Endothelial cell of umbilical vein (primary cell): Measurements from ENCODE around the gene BCL7C. TPM values are rescaled to one million over a fixed set of nuclear protein-coding genes. Genes with fewer than 3 reads are reported as not detected.

Experiments used
- BruUV-seq: library from RNA; stranded (reverse); fragments of 400-500 nt; replicated peaks from 2 replicates; lab custom pipeline; 2021; lab: Mats Ljungman, UMichigan
- CTCF ChIA-PET: fragments of 300-600, 350-600 bp; sonication (Branson Sonifier 250); formaldehyde crosslinking; loops from one replicate; lab custom pipeline; 2021; ENCODE audit warnings: antibody characterized with exemption, inconsistent platforms; lab: Charles Lee
- POLR2A ChIA-PET: fragments of 300-600, 350-600 bp; sonication (Branson Sonifier 250); formaldehyde crosslinking; loops from one replicate; lab custom pipeline; 2021; ENCODE audit warnings: antibody characterized with exemption, inconsistent platforms; lab: Charles Lee
- DNase-seq: peaks from one replicate; pipeline ENCODE4 v3.0.0-alpha.2; 2011; ENCODE audit warnings: low read depth, low spot score
- FAIRE-seq: peaks from 2 replicates; lab custom pipeline; 2011; peaks lifted over from hg19 to GRCh38; lab: Jason Lieb, UNC
- H2AFZ ChIP-seq: 2 replicates; pipeline ENCODE4 v1.6.0; 2012; ENCODE audit warnings: low read depth, low read length, control low read depth, inconsistent platforms
- H3K27ac ChIP-seq: 2 replicates; pipeline ENCODE4 v1.5.1; 2011; ENCODE audit warnings: low read depth, mild to moderate bottlenecking, control low read depth, low read length, moderate library complexity; ENCODE audit not compliant: insufficient read depth
- H3K27me3 ChIP-seq, 2 experiments: 2 replicates each; pipeline versions ENCODE4 v1.6.0 to v1.6.1; 2011; ENCODE audit warnings: low read length in 2 of 2, mixed read lengths in 1 of 2; ENCODE audit not compliant: control insufficient read depth in 2 of 2, insufficient read depth in 2 of 2
- H3K36me3 ChIP-seq, 2 experiments: 2 replicates in 1 of 2; 3 replicates in 1 of 2; pipeline ENCODE4 v1.5.1; 2011; ENCODE audit warnings: low read length in 2 of 2, mild to moderate bottlenecking in 1 of 2, moderate library complexity in 1 of 2; ENCODE audit not compliant: control insufficient read depth in 2 of 2, insufficient read depth in 2 of 2; ENCODE audit errors: extremely low read depth in 1 of 2
- H3K4me1 ChIP-seq: 3 replicates; pipeline ENCODE4 v1.5.1; 2011; ENCODE audit warnings: mild to moderate bottlenecking, low read length; ENCODE audit not compliant: control insufficient read depth, insufficient read depth; ENCODE audit errors: extremely low read depth
- H3K4me2 ChIP-seq: 2 replicates; pipeline ENCODE4 v1.6.1; 2011; ENCODE audit warnings: low read length, control low read depth, mixed read lengths; ENCODE audit not compliant: insufficient read depth
- H3K4me3 ChIP-seq, 3 experiments: fragments of 200-600 bp in 1 of 3; sonication (generic), shearing (Covaris generic) in 1 of 3; replicated peaks in 1 of 3; 2 replicates each; pipeline ENCODE4 v1.5.1; 2011 to 2016; ENCODE audit warnings: control low read depth in 3 of 3, low read length in 3 of 3, mild to moderate bottlenecking in 2 of 3, inconsistent platforms in 1 of 3, low read depth in 1 of 3, moderate library complexity in 1 of 3; ENCODE audit not compliant: insufficient read depth in 1 of 3
- H3K79me2 ChIP-seq: 2 replicates; pipeline ENCODE4 v1.6.0; 2012; ENCODE audit warnings: low read length, inconsistent platforms; ENCODE audit not compliant: control insufficient read depth, insufficient read depth
- H3K9ac ChIP-seq: replicated peaks from 2 replicates; pipeline ENCODE3; 2011; ENCODE audit warnings: low read length, control low read depth; ENCODE audit not compliant: insufficient read depth; ENCODE audit errors: extremely low read depth
- H3K9me1 ChIP-seq: replicated peaks from 3 replicates; pipeline ENCODE4 v1.6.0; 2011; ENCODE audit warnings: mild to moderate bottlenecking, low read length; ENCODE audit not compliant: control insufficient read depth, insufficient read depth; ENCODE audit errors: extremely low read depth
- H3K9me3 ChIP-seq: replicated peaks from 2 replicates; pipeline ENCODE4 v1.5.1; 2012; ENCODE audit warnings: low read length, inconsistent platforms; ENCODE audit not compliant: control insufficient read depth, insufficient read depth
- H4K20me1 ChIP-seq: replicated peaks from 2 replicates; pipeline ENCODE3; 2011; ENCODE audit warnings: mild to moderate bottlenecking, low read length; ENCODE audit not compliant: control insufficient read depth, insufficient read depth; ENCODE audit errors: extremely low read depth
- CTCF ChIP-seq, 2 donors: IDR thresholded peaks; 1 replicate in 1 of 2; 2 replicates in 1 of 2; pipeline ENCODE4 v1.5.1; 2011; ENCODE audit warnings: low read length in 2 of 2, mild to moderate bottlenecking in 2 of 2, moderate library complexity in 2 of 2, control low read depth in 1 of 2, inconsistent platforms in 1 of 2, low read depth in 1 of 2; ENCODE audit not compliant: insufficient read depth in 1 of 2; ENCODE audit errors: extremely low read depth in 1 of 2
- EZH2 ChIP-seq: IDR thresholded peaks from 2 replicates; pipeline ENCODE4 v1.6.1; 2012; ENCODE audit warnings: borderline replicate concordance, low read depth, mild to moderate bottlenecking, moderate library complexity, low read length, inconsistent platforms; ENCODE audit not compliant: severe bottlenecking
- FOS ChIP-seq: IDR thresholded peaks from 2 replicates; pipeline ENCODE4 v1.6.1; 2011; ENCODE audit warnings: mild to moderate bottlenecking, low read length, moderate library complexity, borderline replicate concordance; ENCODE audit not compliant: insufficient read depth
- GATA2 ChIP-seq: IDR thresholded peaks from 2 replicates; pipeline ENCODE4 v1.7.0; 2011; ENCODE audit warnings: low read depth, mild to moderate bottlenecking, moderate library complexity, mixed read lengths, low read length; ENCODE audit not compliant: insufficient read length, insufficient read depth
- JUN ChIP-seq: IDR thresholded peaks from 2 replicates; pipeline ENCODE4 v1.6.1; 2011; ENCODE audit warnings: borderline replicate concordance, low read depth; ENCODE audit not compliant: insufficient read length, insufficient read depth
- MAX ChIP-seq: IDR thresholded peaks from 2 replicates; pipeline ENCODE4 v1.6.1; 2011; ENCODE audit not compliant: insufficient read depth, insufficient read length
- MYC ChIP-seq: IDR thresholded peaks from one replicate; pipeline ENCODE4 v1.6.1; 2011; ENCODE audit warnings: mild to moderate bottlenecking, low read depth, low read length
- POLR2A ChIP-seq: IDR thresholded peaks from 2 replicates; pipeline ENCODE4 v1.6.1; 2012; ENCODE audit warnings: low read depth, mild to moderate bottlenecking, control low read depth, low read length
- POLR2AphosphoS5 ChIP-seq: IDR thresholded peaks from 2 replicates; pipeline ENCODE4 v1.6.1; 2012; ENCODE audit warnings: low read depth, mild to moderate bottlenecking, control low read depth, low read length, moderate library complexity; ENCODE audit not compliant: insufficient read depth
- dilution Hi-C: fragments of 300-500 bp; cut with MboI; formaldehyde crosslinking; loops from one replicate; pipeline ENCODE4 v1.15.0; 2019; ENCODE audit warnings: low sequenced_read_pairs; ENCODE audit not compliant: extremely low pct_ligation_motif_present
- intact Hi-C: fragments of 100-400 bp; cut with micrococcal nuclease; formaldehyde crosslinking; loops from one replicate; pipeline ENCODE4 v1.10.0; 2022
- polyA plus RNA-seq, 4 experiments: library from polyadenylated mRNA; depleted of rRNA in 3 of 4; stranded (reverse) in 3 of 4; unstranded in 1 of 4; fragments of >200 nt; gene quantifications; 2 replicates each; pipeline versions ENCODE4 v1.2.1 to v1.2.3, GENCODE V29; 2011 to 2012; ENCODE audit warnings: missing spikeins in 1 of 4
- total RNA-seq: library from RNA; stranded (reverse); gene quantifications from 2 replicates; pipeline ENCODE4 v1.2.3, GENCODE V29; 2021

BCL7C gene
- total and polyA plus RNA-seq, 2 donors (not counting 3 experiments of a cell fraction or from before 2014, with no cell fraction given): 30.2 to 38.3 TPM

- Histone ChIP-seq H3K4me3 (no peak overlapping the region), H2AFZ (no peak overlapping the region), H4K20me1 (no peaks in the 10 kb centered on the region), H3K27me3 (no peaks in the 10 kb centered on the region), H3K9me3 (no peaks in the 10 kb centered on the region), H3K9me1 (no peaks in the 10 kb centered on the region), H3K79me2 (no peaks in the 10 kb centered on the region), H3K4me1 (no peaks in the 10 kb centered on the region), H3K4me2 (no peak overlapping the region), H3K36me3 (no peaks in the 10 kb centered on the region), H3K9ac (no peak overlapping the region), H3K27ac (no peak overlapping the region)
- DNase-seq (no peak), FAIRE-seq (no peak)
- BruUV-seq: no TSS peak
- intact Hi-C loops (no loop called here), dilution Hi-C loops (no loop called here)
- TF ChIP-seq GATA2 (no peak), JUN (no peak), FOS (no peak), MYC (no peak), MAX (no peak), CTCF (IDR thresholded peaks at IDR 0.05; ENCODE audit: extremely low read depth in 1 of 2, insufficient read depth in 1 of 2, low read depth in 1 of 2, low read length in 2 of 2) (no peak), POLR2A (no peak), EZH2 (no peak), POLR2AphosphoS5 (no peak)
- ChIA-PET POLR2A (no interaction called here), CTCF (no interaction called here)
Measured at GRCh38 chr16:30912794-30913412, 19.0 kb upstream of the BCL7C start.
